Gastroesophageal sphincter (tissue), 3 donors: ENCODE data around the gene CMTR2.

Experiments used
- EP300 ChIP-seq: sonication (generic); formaldehyde crosslinking; IDR thresholded peaks from one replicate; pipeline ENCODE4 v1.6.1; 2017; ENCODE audit warnings: antibody characterized with exemption, mild to moderate bottlenecking
- POLR2A ChIP-seq, 2 donors: fragments of 450-650 bp; IDR thresholded peaks; one replicate each; pipeline ENCODE4 v1.6.1; 2017; ENCODE audit warnings: antibody characterized with exemption in 2 of 2, mild to moderate bottlenecking in 2 of 2, moderate library complexity in 1 of 2
- POLR2AphosphoS5 ChIP-seq: sonication (generic); formaldehyde crosslinking; IDR thresholded peaks from one replicate; pipeline ENCODE4 v1.6.1; 2017; ENCODE audit warnings: antibody characterized with exemption
- TF ChIP-seq, protein P1 (sequence below), 4 experiments: fragments of 200-600 bp in 2 of 4; fragments of 450-650 bp in 2 of 4; sonication (generic) in 1 of 4; IDR thresholded peaks; one replicate each; pipeline ENCODE4 v1.5.1; 2017 to 2019; ENCODE audit warnings: antibody characterized with exemption in 4 of 4, mild to moderate bottlenecking in 2 of 4, moderate library complexity in 2 of 4

- TF ChIP-seq POLR2AphosphoS5 (no peak), POLR2A (IDR thresholded peaks at IDR 0.05) (no peak), EP300 (no peak)
- TF ChIP-seq, protein P1, sequence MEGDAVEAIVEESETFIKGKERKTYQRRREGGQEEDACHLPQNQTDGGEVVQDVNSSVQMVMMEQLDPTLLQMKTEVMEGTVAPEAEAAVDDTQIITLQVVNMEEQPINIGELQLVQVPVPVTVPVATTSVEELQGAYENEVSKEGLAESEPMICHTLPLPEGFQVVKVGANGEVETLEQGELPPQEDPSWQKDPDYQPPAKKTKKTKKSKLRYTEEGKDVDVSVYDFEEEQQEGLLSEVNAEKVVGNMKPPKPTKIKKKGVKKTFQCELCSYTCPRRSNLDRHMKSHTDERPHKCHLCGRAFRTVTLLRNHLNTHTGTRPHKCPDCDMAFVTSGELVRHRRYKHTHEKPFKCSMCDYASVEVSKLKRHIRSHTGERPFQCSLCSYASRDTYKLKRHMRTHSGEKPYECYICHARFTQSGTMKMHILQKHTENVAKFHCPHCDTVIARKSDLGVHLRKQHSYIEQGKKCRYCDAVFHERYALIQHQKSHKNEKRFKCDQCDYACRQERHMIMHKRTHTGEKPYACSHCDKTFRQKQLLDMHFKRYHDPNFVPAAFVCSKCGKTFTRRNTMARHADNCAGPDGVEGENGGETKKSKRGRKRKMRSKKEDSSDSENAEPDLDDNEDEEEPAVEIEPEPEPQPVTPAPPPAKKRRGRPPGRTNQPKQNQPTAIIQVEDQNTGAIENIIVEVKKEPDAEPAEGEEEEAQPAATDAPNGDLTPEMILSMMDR (IDR thresholded peaks at IDR 0.05), result no peak
These were observed 4.7 kb upstream of the CMTR2 start for GRCh38 chr16:71293919-71294318.
